Trophoblast cell (in vitro differentiated cells and primary cell): ENCODE measurements around the gene HSPA4.

Experiments
- DNase-seq, 2 donors: peaks; one replicate each; pipeline ENCODE4 v3.0.0-alpha.2; 2016
- H2AFZ ChIP-seq: 2 replicates; pipeline ENCODE4 v1.6.1; 2013; ENCODE audit warnings: low read length, moderate library complexity, mild to moderate bottlenecking; ENCODE audit not compliant: insufficient read depth, poor library complexity
- H2AK5ac ChIP-seq: 2 replicates; pipeline ENCODE4 v1.6.1; 2013; ENCODE audit warnings: mild to moderate bottlenecking, low read length
- H2BK120ac ChIP-seq: 2 replicates; pipeline ENCODE4 v1.6.1; 2013; ENCODE audit warnings: low read length, mild to moderate bottlenecking, moderate library complexity; ENCODE audit not compliant: insufficient read depth, poor library complexity
- H2BK12ac ChIP-seq: 2 replicates; pipeline ENCODE4 v1.6.1; 2013; ENCODE audit warnings: mild to moderate bottlenecking, low read length, moderate library complexity
- H2BK5ac ChIP-seq: 2 replicates; pipeline ENCODE4 v1.6.1; 2013; ENCODE audit warnings: low read length, low read depth, moderate library complexity, mild to moderate bottlenecking; ENCODE audit not compliant: poor library complexity
- H3K14ac ChIP-seq: 2 replicates; pipeline ENCODE4 v1.6.1; 2013; ENCODE audit warnings: mild to moderate bottlenecking, low read length
- H3K18ac ChIP-seq: 2 replicates; pipeline ENCODE4 v1.6.1; 2013; ENCODE audit warnings: mild to moderate bottlenecking, low read length
- H3K23ac ChIP-seq: 2 replicates; pipeline ENCODE4 v1.6.1; 2013; ENCODE audit warnings: low read length
- H3K27ac ChIP-seq: 2 replicates; pipeline ENCODE4 v1.5.1; 2013; ENCODE audit warnings: low read depth, mild to moderate bottlenecking, inconsistent platforms, low read length, moderate library complexity
- H3K27me3 ChIP-seq: 2 replicates; pipeline ENCODE4 v1.6.1; 2013; ENCODE audit warnings: inconsistent platforms, mild to moderate bottlenecking, low read length, moderate library complexity; ENCODE audit not compliant: insufficient read depth
- H3K36me3 ChIP-seq, 2 experiments: 1 replicate in 1 of 2; 2 replicates in 1 of 2; pipeline ENCODE4 v1.6.1; 2013; ENCODE audit warnings: low read length in 2 of 2, mild to moderate bottlenecking in 2 of 2, moderate library complexity in 1 of 2; ENCODE audit not compliant: insufficient read depth in 2 of 2, control insufficient read depth in 1 of 2
- H3K4ac ChIP-seq: 2 replicates; pipeline ENCODE4 v1.6.1; 2013; ENCODE audit warnings: low read depth, mild to moderate bottlenecking, low read length, moderate library complexity
- H3K4me1 ChIP-seq, 2 experiments: 1 replicate in 1 of 2; 2 replicates in 1 of 2; pipeline ENCODE4 v1.6.1; 2013; ENCODE audit warnings: low read length in 2 of 2, mild to moderate bottlenecking in 2 of 2, moderate library complexity in 1 of 2; ENCODE audit not compliant: insufficient read depth in 2 of 2, control insufficient read depth in 1 of 2
- H3K4me2 ChIP-seq: 2 replicates; pipeline ENCODE4 v1.6.1; 2013; ENCODE audit warnings: inconsistent platforms, mild to moderate bottlenecking, low read length, moderate library complexity
- H3K4me3 ChIP-seq: 2 replicates; pipeline ENCODE4 v1.5.1; 2013; ENCODE audit warnings: mild to moderate bottlenecking, low read depth, low read length, inconsistent platforms
- H3K79me1 ChIP-seq: one replicate; pipeline ENCODE4 v1.6.1; 2013; ENCODE audit warnings: low read length
- H3K79me2 ChIP-seq: 2 replicates; pipeline ENCODE4 v1.6.1; 2013; ENCODE audit warnings: low read length, mild to moderate bottlenecking; ENCODE audit not compliant: control insufficient read depth, insufficient read depth, poor library complexity
- H3K9ac ChIP-seq: 2 replicates; pipeline ENCODE4 v1.6.1; 2013; ENCODE audit warnings: mild to moderate bottlenecking, low read length
- H3K9me3 ChIP-seq: 2 replicates; pipeline ENCODE4 v1.6.1; 2013; ENCODE audit warnings: low read depth, mild to moderate bottlenecking, control low read depth, inconsistent platforms, low read length; ENCODE audit not compliant: insufficient read depth
- H4K12ac ChIP-seq: 2 replicates; pipeline ENCODE4 v1.6.1; 2013; ENCODE audit warnings: low read depth, mild to moderate bottlenecking, low read length, moderate library complexity
- H4K8ac ChIP-seq: 2 replicates; pipeline ENCODE4 v1.6.1; 2013; ENCODE audit warnings: low read depth, mild to moderate bottlenecking, low read length, moderate library complexity
- H4K91ac ChIP-seq: one replicate; pipeline ENCODE4 v1.6.1; 2013; ENCODE audit warnings: low read depth, mild to moderate bottlenecking, low read length, moderate library complexity
- WGBS: extraction: QIAGEN DNeasy Blood & Tissue Kit; methylation state at CpG from one replicate; pipeline ENCODE4 v1.1.7; 2013; ENCODE audit warnings: missing lambda C conversion rate; ENCODE audit not compliant: insufficient read length, insufficient coverage; ENCODE audit errors: extremely low coverage; 5-methylcytosine and 5-hydroxymethylcytosine counted together

HSPA4 gene

GRCh38 chr5:133029416-133029815 is 22.4 kb upstream of the HSPA4 start:
- Histone ChIP-seq H3K14ac (no peak overlapping the region), H4K91ac (no peak overlapping the region), H2AFZ (no peak overlapping the region), H3K27ac (no peak overlapping the region), H3K4me1 (peaks cover 2 to 4% of the 10 kb centered on the region in 2 experiments), H3K4me3 (no peak overlapping the region), H4K12ac (no peak overlapping the region), H3K23ac (no peak overlapping the region), H3K79me1 (peaks cover 5% of the 10 kb centered on the region), H3K79me2 (peaks cover 4% of the 10 kb centered on the region), H3K4me2 (no peak overlapping the region), H3K36me3 (no peaks in the 10 kb centered on the region), H3K9me3 (no peaks in the 10 kb centered on the region), H4K8ac (no peak overlapping the region), H2AK5ac (no peak overlapping the region), H2BK12ac (no peak overlapping the region), H3K9ac (no peak overlapping the region), H3K27me3 (no peaks in the 10 kb centered on the region), H3K18ac (no peak overlapping the region), H2BK120ac (no peak overlapping the region), H3K4ac (no peak overlapping the region), H2BK5ac (no peak overlapping the region)
- WGBS: no CpG with 5 or more reads among the region's 1 CpG
- DNase-seq: peak; percentile 67 to 81

GRCh38 chr5:133030343-133031005 is 21.3 kb upstream of the HSPA4 start:
- peaks cover 2 to 4% of the 10 kb centered on the region in 2 experiments for H3K4me1 ChIP-seq
- no peak overlapping the region for H2AK5ac ChIP-seq
- H3K27ac ChIP-seq: no peak overlapping the region
- no peak overlapping the region for H3K4me3 ChIP-seq
- H4K8ac ChIP-seq: no peak overlapping the region
- H3K14ac ChIP-seq: no peak overlapping the region
- H2BK120ac ChIP-seq: no peak overlapping the region
- H3K18ac ChIP-seq: no peak overlapping the region
- no peaks in the 10 kb centered on the region for H3K27me3 ChIP-seq
- WGBS: no CpG with 5 or more reads among the region's 2 CpGs
- no peaks in the 10 kb centered on the region for H3K9me3 ChIP-seq
- H3K9ac ChIP-seq: no peak overlapping the region
- no peak overlapping the region for H3K4ac ChIP-seq
- no peak overlapping the region for H2AFZ ChIP-seq
- no peak overlapping the region for H3K23ac ChIP-seq
- no peak overlapping the region for H3K4me2 ChIP-seq
- no peaks in the 10 kb centered on the region for H3K36me3 ChIP-seq
- no peak overlapping the region for H2BK12ac ChIP-seq
- H4K91ac ChIP-seq: no peak overlapping the region
- no peak for DNase-seq
- H3K79me1 ChIP-seq: peaks cover 5% of the 10 kb centered on the region
- no peak overlapping the region for H4K12ac ChIP-seq
- H3K79me2 ChIP-seq: peaks cover 4% of the 10 kb centered on the region
- H2BK5ac ChIP-seq: no peak overlapping the region

GRCh38 chr5:133032852-133033742 is 18.7 kb upstream of the HSPA4 start:
- no CpG with 5 or more reads among the region's 6 CpGs for WGBS
- H3K36me3 ChIP-seq: no peaks in the 10 kb centered on the region
- H4K12ac ChIP-seq: no peak overlapping the region

GRCh38 chr5:133034064-133034463 is 17.7 kb upstream of the HSPA4 start:
- Histone ChIP-seq H3K4me3 (no peak overlapping the region), H2BK5ac (no peak overlapping the region), H3K9ac (no peak overlapping the region), H3K14ac (no peak overlapping the region), H3K27ac (no peak overlapping the region), H3K23ac (no peak overlapping the region), H3K4ac (no peak overlapping the region), H3K36me3 (no peaks in the 10 kb centered on the region), H3K18ac (no peak overlapping the region), H4K12ac (no peak overlapping the region), H3K4me1 (peaks cover 0 to 4% of the 10 kb centered on the region in 2 experiments), H3K79me1 (no peaks in the 10 kb centered on the region), H2BK12ac (no peak overlapping the region), H3K4me2 (no peak overlapping the region), H3K27me3 (no peaks in the 10 kb centered on the region), H4K91ac (no peak overlapping the region), H2BK120ac (no peak overlapping the region), H3K79me2 (no peaks in the 10 kb centered on the region), H2AFZ (no peak overlapping the region), H4K8ac (no peak overlapping the region), H2AK5ac (no peak overlapping the region), H3K9me3 (no peaks in the 10 kb centered on the region)
- no peak for DNase-seq
- WGBS: no CpG with 5 or more reads among the region's 11 CpGs

More at GRCh38 chr5:133032852-133033742, 18.7 kb upstream of the HSPA4 start:
- no peaks in the 10 kb centered on the region for H3K79me1 ChIP-seq
- H3K23ac ChIP-seq: no peak overlapping the region
- H2BK120ac ChIP-seq: no peak overlapping the region
- H3K27ac ChIP-seq: no peak overlapping the region
- no peak overlapping the region for H4K8ac ChIP-seq
- H3K4me2 ChIP-seq: no peak overlapping the region
- H2BK5ac ChIP-seq: no peak overlapping the region
- no peak overlapping the region for H2AK5ac ChIP-seq
- no peak overlapping the region for H3K4me3 ChIP-seq
- H2BK12ac ChIP-seq: no peak overlapping the region
- peaks cover 2 to 4% of the 10 kb centered on the region in 2 experiments for H3K4me1 ChIP-seq
- no peaks in the 10 kb centered on the region for H3K79me2 ChIP-seq
- no peak overlapping the region for H3K14ac ChIP-seq
- no peak overlapping the region for H3K4ac ChIP-seq
- no peak overlapping the region for H3K9ac ChIP-seq
- H4K91ac ChIP-seq: no peak overlapping the region
- H3K27me3 ChIP-seq: no peaks in the 10 kb centered on the region
- H2AFZ ChIP-seq: no peak overlapping the region
- no peak overlapping the region for H3K18ac ChIP-seq
- no peak for DNase-seq
- no peaks in the 10 kb centered on the region for H3K9me3 ChIP-seq
